Heart left ventricle (tissue), 13 donors: Measurements from ENCODE around the gene CCS.

Experiments
- CTCF ChIP-seq, 12 donors: fragments of 200-600 bp; sonication (generic) in 4 of 12; IDR thresholded peaks; one replicate each; pipeline versions ENCODE4 v1.5.0 to v1.8.0; 2018 to 2022; ENCODE audit warnings: antibody characterized with exemption in 12 of 12, mild to moderate bottlenecking in 5 of 12
- POLR2A ChIP-seq, 2 donors: fragments of 450-650 bp; IDR thresholded peaks; one replicate each; pipeline ENCODE4 v1.6.1; 2017; ENCODE audit warnings: antibody characterized with exemption in 2 of 2, mild to moderate bottlenecking in 2 of 2, moderate library complexity in 2 of 2
- donor health status: ischemic (EF 13 %, LVEDD 7.1; RV severe dilation, severe dysfunction).
- donor health status: DM: no; HTN: yes; CAD: no.
- donor health status: DM: no; HTN: no; CAD: no.
- donor health status: ischemic (EF 25% LVEDD 6.9; RV normal size, moderate dysfunction).
- donor health status: ischemic (EF 25% LVEDD 5.7; RV mildly dilated, moderate dysfunction).
- donor health status: ischemic (EF 35%, LVEDD 5.7; RV mildly dilated, moderate dysfunction).
- donor health status: nonischemic (EF 11% LVEDD 7.7; RV severe dilation, severe dysfunction).
- donor health status: DM: yes; HTN: yes; CAD: no.
- donor health status: PGD.
- donor health status: ischemic (EF 29% LVEDD 5.4; RV normal size, mild dysfunction).
- donor health status: nonischemic (EF 23%, LVEDD 6.1; RV moderate dilation, normal function).

- TF ChIP-seq CTCF (IDR thresholded peaks at IDR 0.05) (no peak), POLR2A (IDR thresholded peaks at IDR 0.05) (no peak)
These were observed 56.9 kb downstream of the CCS start for GRCh38 chr11:66649903-66650302.
